Spinal cord (tissue), 10 donors: ENCODE results near the gene TPRA1. TPM values are rescaled to one million over a fixed set of nuclear protein-coding genes. Genes with fewer than 3 reads are reported as not detected.

ENCODE experiments used
- DNase-seq, 6 donors: peaks; one replicate each; pipeline versions ENCODE4 v3.0.0 to v3.0.0-alpha.2; 2013 to 2015; ENCODE audit warnings: low spot score in 6 of 6, low read depth in 4 of 6
- H3K27ac ChIP-seq: one replicate; pipeline ENCODE4 v1.5.1; 2013; ENCODE audit warnings: low read depth, low read length, control low read depth
- H3K27me3 ChIP-seq: one replicate; pipeline ENCODE4 v1.6.1; 2013; ENCODE audit warnings: low read length; ENCODE audit not compliant: control insufficient read depth, insufficient read depth
- H3K36me3 ChIP-seq: one replicate; pipeline ENCODE4 v1.6.1; 2013; ENCODE audit warnings: low read length; ENCODE audit not compliant: control insufficient read depth, insufficient read depth
- H3K4me1 ChIP-seq: one replicate; pipeline ENCODE4 v1.6.1; 2013; ENCODE audit warnings: low read length; ENCODE audit not compliant: control insufficient read depth, insufficient read depth
- H3K4me3 ChIP-seq: one replicate; pipeline ENCODE4 v1.5.1; 2013; ENCODE audit warnings: low read depth, low read length, control low read depth
- H3K9me3 ChIP-seq: one replicate; pipeline ENCODE4 v1.6.1; 2013; ENCODE audit warnings: low read length; ENCODE audit not compliant: control insufficient read depth, insufficient read depth
- WGBS: methylation state at CpG from one replicate; pipeline ENCODE4 v1.1.5; 2013; ENCODE audit warnings: missing lambda C conversion rate; ENCODE audit not compliant: insufficient coverage; 5-methylcytosine and 5-hydroxymethylcytosine counted together
- long read RNA-seq, 4 donors: transcript quantifications; one replicate each; lab custom pipeline, GENCODE V29; 2026
- polyA plus RNA-seq, 2 donors: library from polyadenylated mRNA; unstranded; fragments of 120-200 nt; gene quantifications; one replicate each; pipeline ENCODE4 v1.2.1, GENCODE V29; 2013; ENCODE audit not compliant: insufficient read length in 2 of 2
- total RNA-seq, 2 donors: library from RNA; depleted of rRNA in 1 of 2; stranded (reverse); fragments of 120-200 nt in 1 of 2; fragments of >200 nt in 1 of 2; gene quantifications; one replicate each; pipeline versions ENCODE4 v1.2.3 to v1.2.4, GENCODE V29; 2013 to 2014
- donor health status: healthy.

The TPRA1 gene
- total RNA-seq (10 to 100 TPM; 17.6 to 31.0 TPM), polyA plus RNA-seq (10 to 100 TPM; 32.0 to 40.3 TPM)
- long read RNA-seq, donor 1, transcript TPRA1-202 (11 exons, 1,933 nt): major isoform, 11 of 11 reads
- long read RNA-seq, donor 1, partial matches to known transcripts: 0 of 11 reads
- long read RNA-seq, donor 1, other reads (novel, unspliced or antisense): 0 of 11 reads
- long read RNA-seq, donor 2, partial matches to known transcripts: 13 of 17 reads
- long read RNA-seq, donor 2, other reads (novel, unspliced or antisense): 0 of 17 reads
- long read RNA-seq, donor 3, transcript TPRA1-202 (11 exons, 1,933 nt): major isoform, 6 of 6 reads
- long read RNA-seq, donor 3, partial matches to known transcripts: 0 of 6 reads
- long read RNA-seq, donor 3, other reads (novel, unspliced or antisense): 0 of 6 reads
- long read RNA-seq, donor 4, transcript TPRA1-202 (11 exons, 1,933 nt): major isoform, 7 of 7 reads
- long read RNA-seq, donor 4, partial matches to known transcripts: 0 of 7 reads
- long read RNA-seq, donor 4, other reads (novel, unspliced or antisense): 0 of 7 reads

DNA sequence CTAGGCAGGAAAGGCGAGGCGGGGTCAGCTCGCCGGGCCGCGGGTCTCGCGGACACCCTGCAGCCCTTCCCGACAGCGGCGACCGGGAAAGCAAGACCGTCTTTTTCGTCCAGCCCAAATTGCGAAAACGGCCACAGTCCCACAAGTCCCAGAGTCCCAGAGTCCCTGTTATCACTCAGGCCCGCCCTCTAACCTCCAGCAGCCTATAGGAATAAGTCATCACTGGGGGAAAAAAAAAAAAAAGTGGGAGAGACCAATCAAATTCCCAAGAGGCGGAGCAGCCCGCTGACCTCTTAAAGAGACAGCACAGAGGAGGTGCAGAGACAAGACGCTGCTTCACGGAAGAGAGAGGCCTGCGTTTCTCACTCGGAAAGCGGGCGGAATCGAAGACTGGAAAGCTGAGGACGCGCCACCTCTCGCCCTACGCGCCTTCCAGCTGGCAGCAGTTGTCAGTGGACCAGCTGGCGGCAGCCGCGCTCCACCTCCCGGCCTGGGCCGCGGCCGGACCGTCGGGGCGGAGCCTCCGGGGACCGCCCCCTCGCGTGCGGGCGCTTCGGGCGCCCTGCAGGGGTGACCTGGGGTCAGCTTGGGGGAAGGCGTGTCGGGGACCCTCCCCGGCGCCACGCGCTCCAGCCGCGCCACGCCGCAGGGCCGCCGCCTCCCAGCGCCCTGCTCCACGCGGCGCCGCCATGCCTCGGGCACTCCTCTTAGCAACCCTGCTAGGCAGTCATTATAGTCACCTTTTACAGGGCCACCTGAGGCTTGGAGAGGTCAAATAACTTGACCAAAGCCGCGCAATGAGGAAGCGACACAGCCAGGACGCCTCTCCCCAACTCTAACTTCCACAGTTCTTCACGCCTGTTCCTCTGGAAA, at the start of gene TPRA1:
TSS of gene TPRA1 (minus strand) at position 141 of the 873 bp plus-strand sequence. CDS start 10,587 bp downstream, outside the sequence.
- Histone ChIP-seq H3K27me3 (no peaks in the 10 kb centered on the region), H3K9me3 (no peaks in the 10 kb centered on the region), H3K4me3 (peak within 1 kb of the TSS; percentile 69), H3K4me1 (peaks cover 35% of the 10 kb centered on the region), H3K36me3 (peaks cover 14% of the 10 kb centered on the region), H3K27ac (peak within 1 kb of the TSS; percentile 90)
- DNase-seq: peak; percentile 86 to 99 (median 94)
- under 1% methylated on average over 71 of the region's 72 CpGs for WGBS

DNA sequence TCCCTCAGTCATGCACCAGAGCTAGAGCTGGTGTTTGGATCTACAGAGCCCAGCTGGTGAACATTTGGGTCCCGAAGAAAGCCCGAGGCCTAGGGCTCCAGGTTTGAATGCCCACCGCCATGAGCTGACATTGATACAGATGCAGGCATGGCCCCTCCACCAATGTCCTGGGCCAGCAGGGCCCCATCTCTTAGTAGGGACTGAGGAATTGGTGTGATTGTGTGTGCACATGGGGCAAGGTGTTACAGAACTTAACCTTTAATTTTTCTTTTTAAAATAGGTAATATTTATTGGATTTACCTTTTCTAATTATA, 49.5 kb upstream of the TPRA1 start:
- no peak for DNase-seq
- H3K27ac ChIP-seq: no peak overlapping the region
- peaks cover 3% of the 10 kb centered on the region for H3K4me1 ChIP-seq
- peaks cover 33% of the 10 kb centered on the region for H3K36me3 ChIP-seq
- 86% methylated on average over 1 of the region's 3 CpGs for WGBS
- H3K27me3 ChIP-seq: no peaks in the 10 kb centered on the region
- H3K4me3 ChIP-seq: no peak overlapping the region
- no peaks in the 10 kb centered on the region for H3K9me3 ChIP-seq

DNA sequence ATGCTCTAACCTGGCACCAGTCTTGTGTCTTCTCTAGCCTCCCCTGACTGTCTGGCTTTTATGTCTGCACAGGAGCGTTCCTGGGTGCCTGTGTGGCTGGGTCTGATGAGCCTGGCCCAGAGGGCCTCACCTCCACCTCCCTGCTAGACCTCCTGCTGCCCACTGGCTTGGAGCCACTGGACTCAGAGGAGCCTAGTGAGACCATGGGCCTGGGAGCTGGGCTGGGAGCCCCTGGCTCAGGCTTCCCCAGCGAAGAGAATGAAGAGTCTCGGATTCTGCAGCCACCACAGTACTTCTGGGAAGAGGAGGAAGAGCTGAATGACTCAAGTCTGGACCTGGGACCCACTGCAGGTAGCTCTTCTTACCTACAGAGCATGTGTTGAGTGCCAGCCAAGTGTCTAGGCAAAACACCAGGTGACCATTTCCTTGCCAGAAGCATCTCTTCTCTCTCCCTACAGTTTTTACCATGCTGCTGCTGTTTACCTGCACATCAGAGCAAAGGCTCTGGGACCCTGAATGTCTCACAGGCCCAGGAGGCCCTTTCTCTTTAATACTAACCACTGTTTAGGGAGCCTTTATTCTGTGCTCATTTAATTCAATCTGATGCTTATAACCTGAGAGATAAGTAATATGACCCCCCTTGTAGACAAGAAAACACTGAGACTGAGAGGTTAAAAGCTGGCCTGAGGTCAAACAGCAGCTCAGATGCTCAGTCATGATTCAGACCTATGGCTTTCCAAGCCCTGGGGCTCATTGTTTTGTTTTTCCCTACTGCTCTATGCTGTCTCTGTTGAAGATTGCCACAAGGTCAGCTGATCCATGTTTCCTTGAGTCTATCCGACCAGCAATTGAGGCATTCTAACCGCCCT, 48.9 kb upstream of the TPRA1 start:
- Histone ChIP-seq H3K9me3 (no peaks in the 10 kb centered on the region), H3K4me1 (peaks cover 3% of the 10 kb centered on the region), H3K27me3 (no peaks in the 10 kb centered on the region), H3K27ac (no peak overlapping the region), H3K4me3 (no peak overlapping the region), H3K36me3 (peaks cover 27% of the 10 kb centered on the region)
- WGBS: 87% methylated on average over 5 of the region's 5 CpGs
- no peak for DNase-seq

DNA sequence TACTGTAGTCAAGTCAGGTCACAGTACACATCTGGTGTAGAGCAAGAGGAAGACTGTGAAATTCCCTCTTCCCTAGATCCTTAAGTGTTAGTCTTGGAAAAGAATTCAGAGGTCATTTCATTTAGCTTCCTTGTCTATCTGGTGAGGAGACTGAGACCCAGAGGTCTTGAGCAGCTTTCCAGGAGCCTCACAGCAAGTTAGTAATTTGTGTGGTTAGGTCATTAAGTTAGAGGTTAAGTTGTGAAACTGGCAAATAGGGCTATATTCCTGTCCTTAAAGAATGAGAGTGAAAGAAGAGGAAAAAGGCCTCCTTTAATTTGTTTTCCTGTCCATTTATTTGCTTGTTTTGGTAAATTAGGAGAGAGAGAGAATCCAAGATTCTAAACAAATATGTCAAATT, 47.4 kb upstream of the TPRA1 start:
- DNase-seq: no peak
- H3K9me3 ChIP-seq: no peaks in the 10 kb centered on the region
- H3K36me3 ChIP-seq: peaks cover 19% of the 10 kb centered on the region
- no peaks in the 10 kb centered on the region for H3K27me3 ChIP-seq
- peaks cover 3% of the 10 kb centered on the region for H3K4me1 ChIP-seq
- no peak overlapping the region for H3K4me3 ChIP-seq
- H3K27ac ChIP-seq: no peak overlapping the region

DNA sequence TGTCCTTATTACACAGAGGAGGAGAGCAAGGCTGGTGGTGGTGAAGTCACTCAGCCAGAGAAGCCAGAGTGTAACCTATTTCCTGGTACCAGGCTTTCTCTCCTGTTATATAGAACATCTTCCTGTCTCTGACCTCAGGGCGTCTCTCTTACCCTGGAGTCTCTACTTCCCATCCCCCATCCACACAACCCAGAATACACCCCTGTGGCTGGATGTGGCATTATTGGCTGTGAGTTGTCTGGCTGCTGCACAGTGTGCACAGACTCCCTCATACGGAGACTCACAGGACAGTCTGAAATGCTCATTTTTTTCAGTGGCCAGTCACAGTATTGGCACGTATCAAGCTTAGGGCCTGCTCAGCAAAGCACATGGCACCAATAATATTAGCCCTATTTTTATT, 47.0 kb upstream of the TPRA1 start:
- Histone ChIP-seq H3K27me3 (no peaks in the 10 kb centered on the region), H3K36me3 (peaks cover 19% of the 10 kb centered on the region), H3K27ac (no peak overlapping the region), H3K4me1 (peaks cover 3% of the 10 kb centered on the region), H3K4me3 (no peak overlapping the region), H3K9me3 (no peaks in the 10 kb centered on the region)
- DNase-seq: no peak
- 67% methylated on average over 1 of the region's 3 CpGs for WGBS

DNA sequence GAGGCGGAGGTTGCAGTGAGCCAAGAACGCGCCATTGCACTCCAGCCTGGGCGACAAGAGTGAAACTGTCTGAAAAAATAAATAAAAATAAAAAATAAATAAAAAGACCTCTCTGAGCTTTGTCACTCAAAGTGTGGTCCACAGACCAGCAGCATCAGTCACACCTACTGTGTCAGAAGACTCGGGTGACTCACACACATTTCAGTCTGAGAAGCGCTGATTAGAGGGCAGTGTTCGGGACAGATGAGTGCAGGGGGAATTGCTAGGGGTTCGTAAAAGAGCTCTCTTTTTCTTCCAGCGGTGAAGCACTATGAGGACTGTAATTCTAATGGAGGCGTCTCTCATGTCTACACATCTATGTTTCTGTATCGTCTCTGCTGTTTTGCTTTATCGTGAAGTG, 44.1 kb upstream of the TPRA1 start:
- Histone ChIP-seq H3K36me3 (peaks cover 5% of the 10 kb centered on the region), H3K9me3 (no peaks in the 10 kb centered on the region), H3K27me3 (no peaks in the 10 kb centered on the region), H3K4me3 (no peak overlapping the region), H3K4me1 (peaks cover 23% of the 10 kb centered on the region), H3K27ac (no peak overlapping the region)
- WGBS: 60% methylated on average over 1 of the region's 12 CpGs
- DNase-seq: no peak

DNA sequence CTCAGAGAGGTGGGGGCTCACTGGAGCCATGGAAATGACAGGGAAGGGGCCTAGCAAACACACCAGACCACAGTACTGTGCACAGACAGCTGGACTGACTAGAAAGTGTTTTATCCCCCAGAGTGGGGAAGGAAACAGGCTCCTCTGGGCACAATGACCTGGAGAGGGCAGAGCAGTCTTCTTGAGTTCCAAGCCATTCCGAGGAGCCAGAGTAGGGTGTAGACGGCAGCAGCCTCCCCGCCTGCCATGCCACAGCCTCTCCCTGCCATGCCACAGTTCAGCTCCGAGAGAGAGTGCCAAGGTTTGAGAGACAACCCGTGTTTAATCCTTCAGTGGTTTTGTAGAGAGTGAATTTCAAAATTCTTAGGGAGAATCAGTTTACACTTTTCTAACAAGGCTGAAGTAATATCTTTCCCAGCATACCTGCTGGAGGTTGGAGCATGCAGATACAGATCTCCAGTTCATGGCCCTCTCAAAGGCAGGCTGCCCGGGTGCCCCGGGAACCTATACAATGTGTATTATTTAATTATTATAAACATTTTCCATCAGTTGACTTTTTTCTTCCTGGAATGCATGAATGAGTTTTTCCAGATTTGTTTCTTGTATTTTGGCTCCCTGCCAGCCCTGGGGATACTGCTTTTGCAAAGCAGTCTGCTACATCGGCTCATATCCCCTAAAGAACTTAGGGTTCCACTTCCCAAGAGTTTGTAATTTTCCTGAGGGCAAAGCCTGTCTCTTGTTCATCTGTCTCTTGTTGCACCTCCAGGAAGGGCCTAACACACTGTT, 41.7 kb upstream of the TPRA1 start:
- Histone ChIP-seq H3K9me3 (no peaks in the 10 kb centered on the region), H3K36me3 (no peaks in the 10 kb centered on the region), H3K4me1 (peaks cover 26% of the 10 kb centered on the region), H3K27ac (no peak overlapping the region), H3K4me3 (no peak overlapping the region), H3K27me3 (peaks cover 3% of the 10 kb centered on the region)
- 15% methylated on average over 3 of the region's 8 CpGs for WGBS
- DNase-seq: peak in 2 of 6 donors; percentile 44 to 53

DNA sequence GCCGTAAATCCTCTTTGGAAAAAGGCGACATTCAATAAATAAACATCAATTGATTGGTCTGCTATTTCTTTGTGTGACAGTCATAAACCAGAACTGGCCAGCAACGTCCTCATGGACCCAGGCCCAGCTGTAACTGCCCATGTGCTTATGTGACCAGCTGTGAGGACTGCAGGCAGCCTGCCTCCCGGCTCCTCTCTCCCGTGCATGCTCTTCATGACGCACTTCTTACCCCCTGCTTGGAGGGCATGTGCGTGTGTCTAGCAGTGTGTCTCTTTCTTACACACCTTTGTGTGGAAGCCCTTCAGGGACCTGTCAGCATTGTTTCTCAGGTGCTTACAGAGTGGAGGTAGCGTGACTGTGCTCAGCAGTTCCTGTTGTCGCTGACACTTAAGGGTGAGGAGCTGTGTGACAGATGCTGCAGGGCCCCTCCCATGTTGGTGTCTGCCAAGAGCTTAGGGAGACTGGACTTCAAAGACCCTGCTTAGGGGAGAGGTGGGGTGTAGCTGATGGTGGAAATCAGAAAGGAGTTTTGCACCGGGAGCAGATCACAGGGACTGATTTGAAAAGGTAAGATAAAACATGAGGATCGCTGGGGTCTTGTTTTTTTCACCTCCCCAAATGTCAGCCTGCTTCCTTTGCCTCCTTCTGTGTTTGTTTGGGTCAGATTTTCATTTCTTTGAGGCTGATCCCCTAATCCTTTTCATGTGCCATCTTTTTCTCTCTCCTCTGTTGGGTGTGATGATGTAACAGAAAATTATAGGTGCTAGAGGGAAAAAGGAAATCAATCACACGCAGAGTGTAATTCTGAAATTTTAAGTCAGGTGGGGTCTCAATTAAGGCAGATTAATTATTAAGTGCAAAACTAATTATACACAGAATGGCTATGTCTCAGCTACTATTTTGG, 40.5 kb upstream of the TPRA1 start:
- DNase-seq: peak in 2 of 6 donors; percentile 25 to 43
- peaks cover 3% of the 10 kb centered on the region for H3K27me3 ChIP-seq
- no peaks in the 10 kb centered on the region for H3K9me3 ChIP-seq
- no peak overlapping the region for H3K4me3 ChIP-seq
- no peak overlapping the region for H3K27ac ChIP-seq
- H3K4me1 ChIP-seq: peaks cover 26% of the 10 kb centered on the region
- 30% methylated on average over 7 of the region's 12 CpGs for WGBS
- H3K36me3 ChIP-seq: no peaks in the 10 kb centered on the region
